GM21360 (cell line): Measurements from ENCODE around the gene PLPP7.
"Not testable (repeated sequence)": the region's sequence is repeated elsewhere in the genome, so short reads cannot be mapped to it uniquely, and the experiment has no call there.

Experiments
- ATAC-seq: cut with Tn5 transposase; IDR thresholded peaks from one replicate; pipeline ENCODE4 v1.9.1; 2021; ENCODE audit warnings: mild to moderate bottlenecking, moderate library complexity; ENCODE audit not compliant: unreplicated experiment

The PLPP7 gene

DNA sequence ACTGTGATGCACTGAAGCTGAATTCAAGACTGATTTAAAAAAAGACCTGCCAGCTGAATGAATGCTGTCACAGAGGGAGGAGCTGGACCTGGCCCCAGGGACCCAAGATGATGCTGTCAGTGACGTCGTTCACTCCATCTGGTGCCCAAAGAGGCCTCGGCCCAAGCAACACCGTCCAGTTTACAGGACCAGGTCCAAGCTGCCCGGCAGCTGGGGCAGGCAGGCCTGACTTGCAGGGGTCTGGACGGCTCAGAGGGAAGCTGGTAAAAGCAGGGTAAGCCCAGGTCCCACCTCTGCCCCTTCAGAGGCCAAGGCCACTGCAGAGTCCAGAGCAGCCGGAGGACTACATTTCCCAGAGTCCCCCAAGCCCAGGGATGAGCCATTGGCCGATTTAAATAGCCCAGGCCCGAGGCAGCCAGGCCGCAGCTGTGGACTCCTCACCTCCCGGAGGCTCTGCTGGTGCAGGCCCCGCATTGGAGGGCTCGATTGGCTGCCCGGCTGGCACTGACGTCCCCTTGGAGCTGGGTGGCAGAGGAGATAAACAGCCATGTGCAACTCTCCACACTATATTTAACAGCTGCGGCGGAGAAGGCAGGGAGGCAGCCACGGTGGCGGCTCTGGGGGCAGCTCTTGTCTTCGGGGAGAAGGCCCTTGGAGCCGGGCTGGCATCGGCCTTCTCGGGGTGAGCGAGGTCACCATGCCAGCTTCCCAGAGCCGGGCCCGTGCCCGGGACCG is at the start of gene PLPP7:
Gene PLPP7, plus strand, starts transcription at position 423 of the 735 bp plus-strand sequence. Its CDS starts 275 bp downstream, at position 698.
- no peak for ATAC-seq

DNA sequence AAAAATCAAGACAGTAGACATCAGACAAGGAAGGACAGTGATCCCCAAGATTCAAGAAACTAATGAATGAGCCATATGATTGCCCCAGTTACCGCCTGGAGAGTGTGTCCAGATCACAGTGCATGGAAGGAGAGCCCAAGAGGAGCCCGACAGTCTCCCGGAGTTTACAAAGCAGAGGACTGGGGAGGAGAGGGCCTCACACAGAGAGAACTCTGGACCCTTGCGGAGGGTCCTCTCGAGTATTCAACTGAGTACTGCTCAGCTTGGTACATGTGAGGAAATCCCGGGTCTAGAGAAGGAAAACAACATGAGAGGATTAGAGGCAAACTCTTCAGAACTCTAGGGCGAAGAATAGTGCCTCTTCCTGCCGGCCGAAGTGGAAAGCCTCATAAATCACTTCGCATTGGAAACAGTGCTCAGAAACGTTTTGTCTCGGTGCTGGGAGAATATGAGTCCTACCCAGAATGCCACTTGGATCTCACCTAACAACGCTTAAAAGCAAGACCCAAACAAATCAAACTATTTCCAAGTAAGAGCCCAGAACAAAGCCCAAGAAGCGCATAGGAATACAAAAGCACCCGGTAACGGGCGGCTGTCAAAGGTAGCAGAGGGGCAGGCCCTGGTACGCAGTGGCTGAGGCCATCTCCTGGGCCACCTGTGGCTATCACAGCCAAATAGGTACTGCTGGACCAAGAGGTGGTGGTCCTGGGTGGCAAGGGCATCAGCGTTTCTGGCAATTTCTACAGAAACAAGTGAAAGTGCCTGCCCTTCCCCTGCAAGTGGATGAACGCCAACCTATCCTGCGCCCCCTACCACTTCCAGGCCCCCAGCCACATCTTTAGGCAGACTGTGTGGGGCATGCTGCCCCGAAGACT is 49.2 kb upstream of the PLPP7 start:
- ATAC-seq, result no peak

DNA sequence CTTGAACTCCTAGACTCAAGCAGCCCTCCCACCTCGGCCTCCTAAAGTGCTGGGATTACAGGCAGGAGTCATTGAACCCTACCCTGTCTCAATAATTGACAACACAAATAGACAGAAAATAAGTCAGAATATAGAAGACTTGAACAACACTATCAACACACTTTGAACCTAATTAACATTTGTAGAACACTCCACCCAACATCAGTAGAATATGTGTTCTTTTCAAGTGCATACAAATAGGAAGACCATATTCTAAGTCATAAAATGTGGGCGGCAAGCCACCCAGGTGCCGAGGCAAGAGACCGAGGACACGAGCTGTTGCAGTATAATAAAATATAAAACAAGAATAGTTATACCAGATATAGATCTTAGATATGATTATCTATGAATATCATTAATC is 45.2 kb upstream of the PLPP7 start:
- ATAC-seq, result not testable (repeated sequence)

DNA sequence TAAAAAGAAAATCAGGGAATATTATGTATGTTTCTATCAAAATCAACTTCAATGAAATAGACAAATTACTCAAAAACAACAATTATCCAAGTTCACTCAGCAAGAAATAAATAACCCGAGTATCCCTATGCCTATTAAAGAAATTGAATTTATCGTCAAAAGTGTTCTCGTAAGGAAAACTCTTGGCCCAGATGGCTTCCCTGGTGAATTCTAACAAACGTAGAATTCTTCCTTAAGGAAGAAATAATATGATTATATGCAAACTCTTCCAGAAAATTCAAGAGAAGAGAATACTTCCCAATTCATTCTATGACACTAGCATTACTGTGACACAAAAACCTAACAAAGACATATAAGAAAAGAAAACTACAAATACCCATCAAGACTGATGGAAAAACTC is 42.9 kb upstream of the PLPP7 start:
- ATAC-seq, result no peak

DNA sequence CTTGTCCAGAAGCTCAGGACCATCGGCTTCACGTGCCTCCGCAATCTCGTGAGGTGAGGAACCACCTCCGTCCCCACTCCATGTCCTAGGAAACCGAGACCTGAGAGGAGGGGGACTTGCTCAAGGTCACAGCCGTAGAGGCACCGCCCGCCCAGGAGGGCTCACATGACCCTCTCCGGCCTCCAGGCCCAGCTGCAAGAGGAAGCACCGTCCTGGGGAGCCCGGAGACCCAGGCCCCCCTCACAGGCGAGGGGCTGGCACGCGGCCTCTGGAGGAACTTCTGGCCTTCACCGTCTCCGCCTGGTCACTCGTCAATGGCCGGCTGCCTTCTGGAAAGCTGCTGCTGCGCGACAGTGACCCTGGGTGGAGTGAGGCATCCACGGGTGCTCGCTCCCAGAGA is 37.4 kb upstream of the PLPP7 start:
- no peak for ATAC-seq

DNA sequence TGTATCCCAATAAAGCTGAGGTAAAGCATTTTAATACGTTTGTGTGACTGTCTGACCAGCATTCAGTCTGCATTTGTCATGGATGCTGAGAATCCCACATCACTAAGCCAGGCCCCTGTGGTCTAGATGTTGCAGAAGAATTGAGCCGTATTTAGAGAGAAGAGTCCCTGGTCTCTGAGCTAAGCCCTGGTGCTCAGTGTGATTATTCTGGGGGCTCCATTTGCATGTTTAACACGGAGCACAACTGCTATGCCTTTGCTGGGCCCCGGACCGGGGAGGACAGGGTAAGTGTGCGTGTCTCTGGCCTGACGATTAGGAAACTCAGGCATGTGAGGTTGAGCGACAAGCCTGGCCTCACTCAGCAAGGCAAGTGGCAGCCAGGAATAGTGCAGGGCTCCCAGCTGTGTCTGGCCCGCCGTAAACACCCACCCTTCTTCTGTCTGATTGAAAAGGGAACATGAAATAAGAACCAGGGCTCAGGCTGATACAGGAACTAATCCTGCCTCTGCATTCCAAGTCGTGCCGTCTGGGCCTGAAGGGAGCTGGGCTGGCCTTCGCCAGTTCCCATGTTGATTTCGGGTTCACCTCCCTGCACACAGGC is 35.5 kb upstream of the PLPP7 start:
- ATAC-seq, result no peak

DNA sequence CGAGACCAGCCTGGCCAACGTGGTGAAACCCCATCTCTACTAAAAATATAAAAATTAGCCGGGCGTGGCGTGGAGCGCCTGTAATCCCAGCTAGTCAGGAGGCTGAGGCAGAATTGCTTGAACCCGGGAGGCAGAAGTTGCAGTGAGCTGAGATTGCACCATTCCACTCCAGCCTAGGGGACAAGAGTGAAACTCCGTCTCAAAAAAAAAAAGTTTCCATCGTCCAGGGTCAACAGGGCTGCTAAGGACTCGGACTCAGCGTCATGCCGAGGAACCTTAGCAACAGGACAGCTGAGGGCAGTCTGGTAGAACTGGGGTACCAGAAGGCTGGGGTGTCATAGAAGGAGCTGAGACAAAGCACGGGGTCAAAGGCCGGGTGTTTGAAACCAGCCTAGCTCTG is 34.9 kb upstream of the PLPP7 start:
- ATAC-seq, result no peak

DNA sequence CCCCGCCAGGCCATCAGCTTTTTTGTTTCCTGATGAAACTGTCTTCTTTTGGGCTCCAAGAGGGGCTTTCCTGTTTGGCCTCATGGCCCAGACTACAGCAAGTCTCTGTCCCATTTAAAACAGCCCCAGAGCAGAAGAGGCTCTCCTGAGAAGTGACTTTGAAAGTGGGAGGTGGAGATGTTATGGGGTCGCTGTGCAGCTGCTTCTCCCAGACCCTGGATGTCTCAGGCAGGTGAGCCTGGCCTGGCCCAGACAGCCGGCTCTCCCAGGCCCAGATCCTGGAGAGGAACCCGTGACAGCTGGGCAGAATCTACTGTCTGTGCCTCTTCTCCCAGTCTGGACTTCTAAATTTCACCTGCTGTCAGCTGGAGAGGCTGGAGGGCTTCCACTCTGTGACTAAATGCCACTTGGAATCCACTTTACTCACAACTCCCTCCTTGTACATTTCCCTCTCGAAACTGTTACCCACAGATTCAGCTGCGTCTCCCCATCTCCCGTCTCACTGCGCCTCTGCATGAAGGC is 33.8 kb upstream of the PLPP7 start:
- ATAC-seq, result no peak

DNA sequence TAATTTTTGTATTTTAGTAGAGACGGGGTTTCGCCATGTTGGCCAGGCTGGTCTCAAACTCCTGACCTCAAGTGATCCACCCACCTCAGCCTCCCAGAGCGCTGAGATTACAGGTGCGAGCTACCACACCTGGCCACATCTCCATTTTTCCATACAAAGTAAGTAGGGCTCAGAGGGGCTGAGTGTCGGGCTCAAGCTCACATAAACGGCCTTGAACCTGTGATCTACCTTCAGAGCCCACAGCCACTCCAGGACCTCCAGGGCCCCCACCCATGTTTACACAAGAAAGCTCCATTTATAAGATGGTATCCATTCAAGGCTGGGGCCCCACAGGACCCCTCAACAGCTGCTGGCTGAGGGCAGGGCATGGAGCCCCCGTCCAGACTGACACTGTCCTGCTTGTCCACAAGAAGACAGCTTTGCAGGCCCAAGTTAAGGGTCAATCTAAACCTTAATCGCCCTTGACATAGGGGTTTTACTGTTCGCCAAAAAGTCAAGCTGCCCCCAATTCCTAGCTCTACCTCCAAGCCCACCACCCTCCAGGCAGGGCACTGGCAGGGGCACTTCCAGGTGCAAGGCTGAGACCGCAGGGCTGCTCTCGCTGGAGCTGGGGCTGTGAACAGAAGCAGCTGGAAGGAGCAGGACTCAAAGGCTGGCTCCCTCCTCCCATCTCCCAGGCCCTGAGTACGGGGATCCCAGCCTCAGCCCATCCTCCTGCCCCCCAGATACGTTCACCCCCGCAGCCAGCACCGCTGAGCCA is 32.1 kb upstream of the PLPP7 start:
- ATAC-seq, result no peak

DNA sequence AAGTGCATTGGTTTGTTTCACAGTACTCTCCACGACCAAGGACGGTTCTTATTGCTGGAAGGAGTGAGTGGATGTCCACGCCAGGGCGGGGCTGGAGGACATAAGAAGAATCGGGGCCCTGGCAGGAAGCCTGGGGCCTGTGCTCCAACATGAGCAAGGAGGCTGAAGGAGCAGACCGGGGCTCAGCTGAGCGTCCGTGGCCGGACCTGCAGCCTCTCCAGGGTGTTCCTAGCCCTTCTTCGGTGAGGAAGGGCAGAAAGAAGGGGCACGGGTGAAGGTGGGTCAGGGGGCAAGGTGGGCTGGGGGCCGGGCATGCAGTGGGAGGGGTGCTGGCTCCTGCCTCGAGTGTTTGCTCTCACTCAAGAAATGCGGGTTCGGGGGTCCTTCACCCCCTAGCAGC is 31.3 kb upstream of the PLPP7 start:
- no peak for ATAC-seq

DNA sequence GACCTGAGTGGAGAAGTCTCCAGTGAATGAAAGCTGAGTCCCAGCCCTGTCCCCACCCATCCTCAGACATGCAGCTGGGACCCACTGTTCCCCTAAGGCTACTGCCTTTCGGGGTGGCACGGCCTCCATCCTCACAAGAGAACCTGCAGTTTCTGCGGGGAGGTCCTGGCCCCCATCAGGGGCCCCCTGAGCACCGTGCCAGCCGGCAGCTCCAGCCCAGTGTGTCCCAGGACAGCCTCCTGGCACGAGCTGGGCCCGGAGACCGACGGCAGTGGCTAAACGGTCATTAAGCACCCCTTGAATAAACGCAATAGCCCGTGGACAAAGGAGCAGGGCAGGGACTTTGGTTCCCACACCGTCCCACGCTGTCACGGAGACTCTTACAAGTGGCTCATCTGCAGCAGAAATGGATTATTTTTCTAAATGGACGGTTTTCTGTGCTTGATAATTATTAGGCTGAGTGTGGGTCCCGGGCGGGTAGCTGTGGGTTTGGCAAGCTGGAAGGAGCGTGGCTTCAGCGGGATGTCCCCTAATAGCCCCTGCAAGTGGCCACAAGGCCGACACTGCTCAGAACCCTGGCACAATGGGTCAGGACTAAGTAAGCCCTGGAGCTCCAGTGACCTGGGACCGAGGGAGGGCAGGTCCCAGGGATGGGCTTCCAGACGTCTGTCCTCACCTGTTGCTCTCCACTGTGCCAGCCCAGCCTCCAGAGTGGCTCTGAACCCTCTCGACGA is 30.7 kb upstream of the PLPP7 start:
- no peak for ATAC-seq

DNA sequence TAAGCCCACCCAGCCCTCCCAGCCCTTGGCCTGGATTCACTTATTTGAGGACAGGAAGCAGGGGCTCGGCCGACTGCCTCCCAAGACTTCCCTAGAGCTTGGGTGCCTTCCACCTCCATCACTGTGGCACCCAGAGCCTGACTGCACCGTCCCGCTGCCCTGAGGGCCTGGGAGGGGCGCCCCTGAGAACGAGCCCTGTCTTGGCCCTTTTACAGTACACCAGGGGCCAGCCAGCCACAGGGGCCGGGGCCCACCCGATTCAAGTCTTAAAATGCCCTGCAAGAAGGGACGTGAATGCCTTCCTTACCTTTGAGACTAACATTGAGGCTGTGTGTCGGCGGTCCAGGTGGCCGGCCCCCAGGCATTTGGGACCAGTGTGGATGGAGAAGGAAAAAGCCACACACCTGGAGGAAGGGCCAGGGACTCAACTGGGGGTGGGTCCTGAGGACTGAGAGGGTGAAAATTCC is 30.1 kb upstream of the PLPP7 start:
- ATAC-seq, result no peak

DNA sequence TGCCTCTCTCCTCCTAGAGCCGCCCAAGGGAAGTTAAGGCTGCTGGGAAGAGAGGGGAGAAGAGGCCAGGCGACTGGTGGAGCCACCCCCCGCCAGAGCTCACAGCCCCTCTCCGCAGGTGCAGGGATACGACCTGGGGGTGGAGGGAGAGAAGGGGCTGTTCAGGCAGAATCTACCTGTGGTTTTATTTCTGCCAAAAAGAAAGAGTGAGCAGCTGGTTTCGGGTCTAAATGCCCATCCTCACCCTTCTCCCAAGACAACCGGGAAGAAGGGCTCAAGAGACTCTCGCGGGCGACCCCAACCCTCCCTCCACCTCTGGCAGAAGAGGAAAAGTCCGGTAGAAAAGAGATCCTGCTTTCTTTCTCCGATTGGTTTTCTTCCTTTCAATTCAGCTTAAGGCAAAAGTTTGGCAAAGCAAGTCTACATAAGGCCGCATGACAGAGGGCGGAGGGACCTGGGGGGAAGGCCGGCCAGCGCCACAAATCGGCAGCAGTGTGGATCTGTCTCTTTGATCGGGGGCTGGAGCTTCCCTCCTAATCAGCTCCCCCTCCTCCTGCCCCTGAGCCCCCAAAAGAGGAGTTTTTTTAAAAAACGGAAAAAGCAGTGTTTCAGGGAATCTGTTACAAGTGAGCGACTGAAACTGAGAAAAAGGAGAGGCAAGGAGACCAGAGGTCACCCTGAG is 29.5 kb upstream of the PLPP7 start:
- ATAC-seq, result no peak

DNA sequence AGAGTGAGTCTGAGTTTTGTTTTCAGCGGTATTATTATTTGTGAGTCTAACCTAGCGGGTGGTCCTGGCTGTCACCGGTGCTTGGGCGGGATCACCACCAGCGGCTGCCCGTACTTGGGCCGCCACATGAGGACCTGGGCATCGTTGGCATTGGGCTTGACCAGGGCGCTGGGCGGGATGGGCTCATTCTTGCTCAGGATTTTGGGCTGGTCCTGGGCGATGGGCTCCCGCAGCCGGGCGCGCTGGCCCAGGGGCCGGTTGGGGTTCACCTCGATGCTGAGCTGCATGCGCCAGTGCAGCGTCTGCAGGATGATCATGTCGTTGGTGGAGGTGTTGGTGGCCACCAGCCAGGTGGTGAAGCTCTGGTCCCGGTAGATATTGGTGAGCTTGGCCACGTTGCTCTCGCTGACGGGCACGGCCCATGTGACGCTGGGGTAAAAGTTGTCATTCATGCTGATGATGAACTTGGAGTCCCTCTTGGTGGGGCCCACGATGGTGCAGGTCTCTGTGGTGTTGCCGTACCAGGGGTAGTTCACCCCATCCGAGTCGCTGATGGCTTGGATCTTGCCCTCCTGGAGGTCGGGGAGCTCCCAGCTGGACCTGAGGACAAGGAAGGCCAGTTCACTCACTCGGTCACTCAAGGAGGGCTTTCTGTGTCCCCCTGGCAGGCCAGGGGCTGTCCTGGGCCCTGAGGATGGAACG is 28.6 kb upstream of the PLPP7 start:
- no peak for ATAC-seq

DNA sequence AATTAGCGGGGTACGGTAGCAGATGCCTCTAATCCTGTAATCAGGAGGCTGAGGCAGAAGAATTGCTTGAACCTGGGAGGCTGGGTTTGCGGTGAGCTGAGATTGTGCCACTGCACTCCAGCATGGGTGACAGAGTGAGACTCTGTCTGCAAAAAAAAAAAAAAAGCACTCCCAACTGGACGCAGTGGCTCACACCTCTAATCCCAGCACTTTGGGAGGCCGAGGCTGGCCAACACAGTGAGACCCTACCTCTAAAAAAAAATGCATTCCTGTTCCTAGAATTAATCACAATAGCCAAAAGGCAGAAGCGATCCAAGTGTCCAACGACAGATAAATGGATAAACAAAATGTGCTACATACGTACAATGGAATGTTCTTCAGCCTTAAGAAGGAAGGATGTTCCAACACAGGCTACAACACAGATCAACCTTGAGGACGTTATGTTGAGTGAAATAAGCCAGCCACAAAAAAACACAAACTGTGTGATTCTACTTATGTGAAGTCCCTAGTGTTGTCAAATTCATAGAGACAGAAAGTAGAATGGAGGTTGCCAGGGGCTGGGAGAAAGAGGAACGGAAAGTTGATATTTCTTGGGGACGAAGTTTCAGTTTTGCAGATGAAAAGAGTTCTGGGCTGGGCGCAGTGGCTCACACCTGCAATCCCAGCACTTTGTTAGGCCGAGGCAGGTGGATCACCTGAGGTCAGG is 27.0 kb upstream of the PLPP7 start:
- ATAC-seq, result no peak

DNA sequence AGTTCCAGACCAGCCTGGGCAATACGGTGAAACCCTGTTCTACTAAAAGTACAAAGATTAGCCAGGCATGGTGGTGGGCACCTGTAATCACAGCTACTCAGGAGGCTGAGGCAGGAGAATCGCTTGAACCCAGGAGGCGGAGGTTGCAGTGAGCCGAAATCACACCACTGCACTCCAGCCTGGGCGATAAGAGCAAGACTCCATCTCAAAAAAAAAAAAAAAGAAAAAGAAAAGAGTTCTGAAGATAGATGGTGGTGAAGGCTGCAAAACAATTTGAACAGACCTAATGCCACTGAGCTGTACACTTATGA is 26.5 kb upstream of the PLPP7 start:
- ATAC-seq, result not testable (repeated sequence)

DNA sequence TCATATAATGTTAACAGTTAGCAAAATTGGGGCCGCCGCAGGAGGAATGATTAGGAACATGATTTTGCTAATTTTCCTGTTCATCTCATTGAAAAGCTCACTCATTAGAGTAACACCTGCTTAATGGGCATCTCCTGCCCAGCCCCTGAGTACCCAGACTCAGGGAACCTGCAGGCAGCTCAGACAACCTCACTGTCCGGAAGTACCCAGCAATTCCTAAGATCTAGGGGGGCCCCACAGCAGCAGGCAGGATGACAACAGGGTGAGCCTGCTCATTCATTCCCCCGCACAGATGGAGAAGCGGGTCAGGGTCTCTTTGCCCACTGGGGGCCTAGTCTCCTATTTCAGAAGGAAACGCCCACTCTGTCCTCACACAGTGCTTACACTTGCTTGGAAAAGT is 25.8 kb upstream of the PLPP7 start:
- no peak for ATAC-seq

DNA sequence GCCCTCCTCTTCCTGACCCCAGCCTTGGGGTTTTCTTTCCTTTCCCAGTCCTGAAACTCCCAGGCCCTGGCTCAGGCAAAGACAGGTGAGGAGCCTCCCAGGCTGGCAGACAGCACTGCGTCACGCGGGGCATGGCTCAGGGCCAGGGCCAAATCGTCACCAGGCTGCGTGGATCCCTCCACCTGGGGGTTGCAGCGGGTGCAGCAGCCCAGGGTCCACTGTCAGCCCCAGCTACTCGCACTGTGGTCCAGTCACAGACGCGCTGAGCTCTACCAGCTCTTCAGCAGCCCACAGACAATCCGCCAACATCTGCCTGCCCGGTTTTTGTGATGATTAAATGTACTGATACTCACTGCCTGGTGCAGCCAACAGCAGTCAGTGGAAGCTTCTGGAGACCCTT is 25.3 kb upstream of the PLPP7 start:
- ATAC-seq, result no peak
